BE2C (cell line): ENCODE results near the gene NEUROG1.

Source experiments
- DNase-seq: peaks from one replicate; pipeline ENCODE4 v3.0.0-alpha.2; 2020
- H3K27me3 ChIP-seq: fragments of 250-450 bp; sonication (Bioruptor Pico); 2 replicates; pipeline ENCODE4 v1.5.1; 2020; ENCODE audit warnings: mild to moderate bottlenecking
- H3K36me3 ChIP-seq: fragments of 250-450 bp; sonication (Bioruptor Pico); 2 replicates; pipeline ENCODE4 v1.5.1; 2020; ENCODE audit warnings: mild to moderate bottlenecking
- H3K4me1 ChIP-seq: fragments of 250-450 bp; sonication (Bioruptor Pico); 2 replicates; pipeline ENCODE4 v1.5.1; 2020
- H3K4me3 ChIP-seq: 2 replicates; pipeline ENCODE4 v1.5.1; 2011; ENCODE audit warnings: low read depth, low read length
- H3K9me3 ChIP-seq: fragments of 250-450 bp; sonication (Bioruptor Pico); 2 replicates; pipeline ENCODE4 v1.5.1; 2020
- CTCF ChIP-seq: IDR thresholded peaks from 2 replicates; pipeline ENCODE4 v1.5.1; 2012; ENCODE audit warnings: mild to moderate bottlenecking, low read depth, low read length

Gene NEUROG1

GRCh38 chr5:135539430-135540005 is 3.8 kb upstream of the NEUROG1 start:
- Histone ChIP-seq H3K36me3 (no peaks in the 10 kb centered on the region), H3K27me3 (peaks cover 84% of the 10 kb centered on the region)
- no peak for TF ChIP-seq CTCF

GRCh38 chr5:135538261-135538660 is 2.5 kb upstream of the NEUROG1 start:
- no peak for TF ChIP-seq CTCF
- peaks cover 84% of the 10 kb centered on the region for H3K27me3 ChIP-seq
- no peak for DNase-seq
- H3K36me3 ChIP-seq = no peaks in the 10 kb centered on the region
- H3K4me1 ChIP-seq = no peaks in the 10 kb centered on the region
- no peaks in the 10 kb centered on the region for H3K9me3 ChIP-seq
- no peak overlapping the region for H3K4me3 ChIP-seq

More at GRCh38 chr5:135539430-135540005, 3.8 kb upstream of the NEUROG1 start:
- H3K4me3 ChIP-seq = no peak overlapping the region
- H3K4me1 ChIP-seq = no peaks in the 10 kb centered on the region
- H3K9me3 ChIP-seq = no peaks in the 10 kb centered on the region
- no peak for DNase-seq

GRCh38 chr5:135537745-135538144 is 2.0 kb upstream of the NEUROG1 start:
- no peak for TF ChIP-seq CTCF
- H3K4me1 ChIP-seq = no peaks in the 10 kb centered on the region
- H3K36me3 ChIP-seq = no peaks in the 10 kb centered on the region
- H3K4me3 ChIP-seq = no peak overlapping the region
- no peak for DNase-seq
- H3K9me3 ChIP-seq = no peaks in the 10 kb centered on the region
- H3K27me3 ChIP-seq = peaks cover 83% of the 10 kb centered on the region

- DNase-seq = no peak
- Histone ChIP-seq H3K9me3 (no peaks in the 10 kb centered on the region), H3K4me3 (no peak overlapping the region), H3K36me3 (no peaks in the 10 kb centered on the region), H3K27me3 (peaks cover 83% of the 10 kb centered on the region), H3K4me1 (no peaks in the 10 kb centered on the region)
- TF ChIP-seq CTCF = no peak
Observed at GRCh38 chr5:135537271-135537670, 1.5 kb upstream of the NEUROG1 start.

GRCh38 chr5:135535420-135535819 is 344 bp downstream of the NEUROG1 start:
- no peak for TF ChIP-seq CTCF
- DNase-seq = no peak
- Histone ChIP-seq H3K27me3 (peaks cover 83% of the 10 kb centered on the region), H3K36me3 (no peaks in the 10 kb centered on the region), H3K4me3 (no peak overlapping the region), H3K4me1 (no peaks in the 10 kb centered on the region), H3K9me3 (no peaks in the 10 kb centered on the region)

- TF ChIP-seq CTCF = no peak
- no peaks in the 10 kb centered on the region for H3K9me3 ChIP-seq
- peak; percentile 18 for DNase-seq
- H3K36me3 ChIP-seq = no peaks in the 10 kb centered on the region
- no peaks in the 10 kb centered on the region for H3K4me1 ChIP-seq
- peaks cover 85% of the 10 kb centered on the region for H3K27me3 ChIP-seq
- H3K4me3 ChIP-seq = no peak overlapping the region
Observed at GRCh38 chr5:135534609-135535419, 950 bp downstream of the NEUROG1 start.
